ENCODE results near the gene METTL23.

GRCh38 chr17:76715496-76715830 lies 11.2 kb upstream of the METTL23 start:
- no peak for TF ChIP-seq ATF3 (IDR thresholded peaks at IDR 0.05)
- TF ChIP-seq CTCF (IDR thresholded peaks at IDR 0.05 in 2 of 3, conservative IDR thresholded peaks at IDR 0.05 in 1 of 3; ENCODE audit: borderline replicate concordance in 1 of 3, insufficient read depth in 1 of 3, low read depth in 2 of 3, low read length in 2 of 3), result no peak
- no peak for TF ChIP-seq ELF1 (IDR thresholded peaks at IDR 0.05; ENCODE audit: borderline replicate concordance, low read depth)
- TF ChIP-seq EZH2 (IDR thresholded peaks at IDR 0.05), result no peak
- no peak for TF ChIP-seq POLR2AphosphoS5 (IDR thresholded peaks at IDR 0.05; ENCODE audit: low read depth, low read length)
- no peak for TF ChIP-seq MAX (IDR thresholded peaks at IDR 0.05)
- TF ChIP-seq REST (IDR thresholded peaks at IDR 0.05; ENCODE audit: low read depth), result no peak
- TF ChIP-seq EZH2phosphoT487 (IDR thresholded peaks at IDR 0.05; ENCODE audit: borderline replicate concordance), result no peak

Data from HCT116 (cell line).